Endothelial cell of umbilical vein (primary cell): ENCODE measurements around the gene CD200R1. TPM values are rescaled to one million over a fixed set of nuclear protein-coding genes. Genes with fewer than 3 reads are reported as not detected.

Experiments used
- BruUV-seq: library from RNA; stranded (reverse); fragments of 400-500 nt; replicated peaks from 2 replicates; lab custom pipeline; 2021; lab: Mats Ljungman, UMichigan
- CTCF ChIA-PET: fragments of 300-600, 350-600 bp; sonication (Branson Sonifier 250); formaldehyde crosslinking; loops from one replicate; lab custom pipeline; 2021; ENCODE audit warnings: antibody characterized with exemption, inconsistent platforms; lab: Charles Lee
- POLR2A ChIA-PET: fragments of 300-600, 350-600 bp; sonication (Branson Sonifier 250); formaldehyde crosslinking; loops from one replicate; lab custom pipeline; 2021; ENCODE audit warnings: antibody characterized with exemption, inconsistent platforms; lab: Charles Lee
- DNase-seq: peaks from one replicate; pipeline ENCODE4 v3.0.0-alpha.2; 2011; ENCODE audit warnings: low read depth, low spot score
- FAIRE-seq: peaks from 2 replicates; lab custom pipeline; 2011; peaks lifted over from hg19 to GRCh38; lab: Jason Lieb, UNC
- H2AFZ ChIP-seq: 2 replicates; pipeline ENCODE4 v1.6.0; 2012; ENCODE audit warnings: low read depth, low read length, control low read depth, inconsistent platforms
- H3K27ac ChIP-seq: 2 replicates; pipeline ENCODE4 v1.5.1; 2011; ENCODE audit warnings: low read depth, mild to moderate bottlenecking, control low read depth, low read length, moderate library complexity; ENCODE audit not compliant: insufficient read depth
- H3K27me3 ChIP-seq, 2 experiments: 2 replicates each; pipeline versions ENCODE4 v1.6.0 to v1.6.1; 2011; ENCODE audit warnings: low read length in 2 of 2, mixed read lengths in 1 of 2; ENCODE audit not compliant: control insufficient read depth in 2 of 2, insufficient read depth in 2 of 2
- H3K36me3 ChIP-seq, 2 experiments: 2 replicates in 1 of 2; 3 replicates in 1 of 2; pipeline ENCODE4 v1.5.1; 2011; ENCODE audit warnings: low read length in 2 of 2, mild to moderate bottlenecking in 1 of 2, moderate library complexity in 1 of 2; ENCODE audit not compliant: control insufficient read depth in 2 of 2, insufficient read depth in 2 of 2; ENCODE audit errors: extremely low read depth in 1 of 2
- H3K4me1 ChIP-seq: 3 replicates; pipeline ENCODE4 v1.5.1; 2011; ENCODE audit warnings: mild to moderate bottlenecking, low read length; ENCODE audit not compliant: control insufficient read depth, insufficient read depth; ENCODE audit errors: extremely low read depth
- H3K4me2 ChIP-seq: 2 replicates; pipeline ENCODE4 v1.6.1; 2011; ENCODE audit warnings: low read length, control low read depth, mixed read lengths; ENCODE audit not compliant: insufficient read depth
- H3K4me3 ChIP-seq, 3 experiments: fragments of 200-600 bp in 1 of 3; sonication (generic), shearing (Covaris generic) in 1 of 3; replicated peaks in 1 of 3; 2 replicates each; pipeline ENCODE4 v1.5.1; 2011 to 2016; ENCODE audit warnings: control low read depth in 3 of 3, low read length in 3 of 3, mild to moderate bottlenecking in 2 of 3, inconsistent platforms in 1 of 3, low read depth in 1 of 3, moderate library complexity in 1 of 3; ENCODE audit not compliant: insufficient read depth in 1 of 3
- H3K79me2 ChIP-seq: 2 replicates; pipeline ENCODE4 v1.6.0; 2012; ENCODE audit warnings: low read length, inconsistent platforms; ENCODE audit not compliant: control insufficient read depth, insufficient read depth
- H3K9ac ChIP-seq: replicated peaks from 2 replicates; pipeline ENCODE3; 2011; ENCODE audit warnings: low read length, control low read depth; ENCODE audit not compliant: insufficient read depth; ENCODE audit errors: extremely low read depth
- H3K9me1 ChIP-seq: replicated peaks from 3 replicates; pipeline ENCODE4 v1.6.0; 2011; ENCODE audit warnings: mild to moderate bottlenecking, low read length; ENCODE audit not compliant: control insufficient read depth, insufficient read depth; ENCODE audit errors: extremely low read depth
- H3K9me3 ChIP-seq: replicated peaks from 2 replicates; pipeline ENCODE4 v1.5.1; 2012; ENCODE audit warnings: low read length, inconsistent platforms; ENCODE audit not compliant: control insufficient read depth, insufficient read depth
- H4K20me1 ChIP-seq: replicated peaks from 2 replicates; pipeline ENCODE3; 2011; ENCODE audit warnings: mild to moderate bottlenecking, low read length; ENCODE audit not compliant: control insufficient read depth, insufficient read depth; ENCODE audit errors: extremely low read depth
- EZH2 ChIP-seq: IDR thresholded peaks from 2 replicates; pipeline ENCODE4 v1.6.1; 2012; ENCODE audit warnings: borderline replicate concordance, low read depth, mild to moderate bottlenecking, moderate library complexity, low read length, inconsistent platforms; ENCODE audit not compliant: severe bottlenecking
- FOS ChIP-seq: IDR thresholded peaks from 2 replicates; pipeline ENCODE4 v1.6.1; 2011; ENCODE audit warnings: mild to moderate bottlenecking, low read length, moderate library complexity, borderline replicate concordance; ENCODE audit not compliant: insufficient read depth
- GATA2 ChIP-seq: IDR thresholded peaks from 2 replicates; pipeline ENCODE4 v1.7.0; 2011; ENCODE audit warnings: low read depth, mild to moderate bottlenecking, moderate library complexity, mixed read lengths, low read length; ENCODE audit not compliant: insufficient read length, insufficient read depth
- JUN ChIP-seq: IDR thresholded peaks from 2 replicates; pipeline ENCODE4 v1.6.1; 2011; ENCODE audit warnings: borderline replicate concordance, low read depth; ENCODE audit not compliant: insufficient read length, insufficient read depth
- MYC ChIP-seq: IDR thresholded peaks from one replicate; pipeline ENCODE4 v1.6.1; 2011; ENCODE audit warnings: mild to moderate bottlenecking, low read depth, low read length
- POLR2A ChIP-seq: IDR thresholded peaks from 2 replicates; pipeline ENCODE4 v1.6.1; 2012; ENCODE audit warnings: low read depth, mild to moderate bottlenecking, control low read depth, low read length
- POLR2AphosphoS5 ChIP-seq: IDR thresholded peaks from 2 replicates; pipeline ENCODE4 v1.6.1; 2012; ENCODE audit warnings: low read depth, mild to moderate bottlenecking, control low read depth, low read length, moderate library complexity; ENCODE audit not compliant: insufficient read depth
- dilution Hi-C: fragments of 300-500 bp; cut with MboI; formaldehyde crosslinking; loops from one replicate; pipeline ENCODE4 v1.15.0; 2019; ENCODE audit warnings: low sequenced_read_pairs; ENCODE audit not compliant: extremely low pct_ligation_motif_present
- intact Hi-C: fragments of 100-400 bp; cut with micrococcal nuclease; formaldehyde crosslinking; loops from one replicate; pipeline ENCODE4 v1.10.0; 2022
- polyA plus RNA-seq, 4 experiments: library from polyadenylated mRNA; depleted of rRNA in 3 of 4; stranded (reverse) in 3 of 4; unstranded in 1 of 4; fragments of >200 nt; gene quantifications; 2 replicates each; pipeline versions ENCODE4 v1.2.1 to v1.2.3, GENCODE V29; 2011 to 2012; ENCODE audit warnings: missing spikeins in 1 of 4
- total RNA-seq: library from RNA; stranded (reverse); gene quantifications from 2 replicates; pipeline ENCODE4 v1.2.3, GENCODE V29; 2021
- TF ChIP-seq, protein P1 (sequence below), 2 donors: IDR thresholded peaks; 1 replicate in 1 of 2; 2 replicates in 1 of 2; pipeline ENCODE4 v1.5.1; 2011; ENCODE audit warnings: low read length in 2 of 2, mild to moderate bottlenecking in 2 of 2, moderate library complexity in 2 of 2, control low read depth in 1 of 2, inconsistent platforms in 1 of 2, low read depth in 1 of 2; ENCODE audit not compliant: insufficient read depth in 1 of 2; ENCODE audit errors: extremely low read depth in 1 of 2
- TF ChIP-seq, protein P2 (sequence below): IDR thresholded peaks from 2 replicates; pipeline ENCODE4 v1.6.1; 2011; ENCODE audit not compliant: insufficient read depth, insufficient read length

CD200R1 gene
- total and polyA plus RNA-seq, 2 donors (not counting 3 experiments of a cell fraction or from before 2014, with no cell fraction given): not detected

DNA sequence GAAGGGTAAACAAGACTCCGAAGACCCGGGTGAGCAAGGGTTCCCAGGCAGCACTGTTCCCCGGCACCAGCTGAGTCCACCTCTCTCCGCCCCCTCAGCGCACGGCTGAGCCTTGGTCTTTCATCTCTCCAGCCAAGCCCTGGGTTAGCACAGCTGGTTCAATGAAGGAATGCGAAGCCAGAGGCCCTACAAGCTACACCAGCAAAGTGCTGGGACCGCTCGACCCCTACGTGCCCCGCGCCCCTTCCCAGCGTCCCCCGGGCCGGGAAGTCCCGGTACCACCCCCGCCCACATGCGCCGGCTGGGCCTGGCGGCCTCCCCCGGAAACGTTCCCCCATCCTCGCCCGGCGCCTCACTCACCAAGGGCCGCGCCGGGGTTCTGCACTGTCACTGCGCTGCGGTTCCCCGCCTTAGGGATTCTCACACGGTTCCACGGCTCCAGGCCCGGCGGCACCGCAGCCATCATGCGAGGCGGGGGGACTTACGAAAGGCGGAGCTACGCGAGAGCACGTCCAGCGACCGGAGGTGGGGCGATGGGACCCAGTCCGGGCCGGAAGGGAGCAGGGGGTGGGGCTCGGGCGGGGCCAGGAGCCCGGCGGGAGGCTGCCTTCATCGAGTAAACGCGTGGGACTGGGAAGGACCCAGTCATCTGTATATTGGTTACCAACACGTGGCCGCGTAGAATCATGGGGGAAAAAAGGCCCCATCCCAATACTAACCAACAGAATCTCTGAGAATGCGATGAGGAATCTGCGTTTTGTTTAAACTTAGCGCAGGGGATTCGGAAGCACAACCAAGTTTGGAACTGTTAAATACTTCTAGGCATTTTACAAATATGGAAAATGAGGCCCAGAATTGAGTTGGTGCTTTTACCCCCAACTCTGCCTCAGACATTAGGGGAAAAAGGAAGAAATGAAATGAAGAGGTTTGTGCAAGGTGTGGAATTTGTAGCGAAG lies 44.6 kb upstream of the CD200R1 start:
- peak overlapping the region; percentile 93 for H3K9ac ChIP-seq
- TF ChIP-seq EZH2 (no peak), POLR2AphosphoS5 (peak; percentile 65), JUN (no peak), MYC (peak; percentile 59), GATA2 (no peak), FOS (peak; percentile 8), POLR2A (peak; percentile 75)
- TF ChIP-seq, protein P1, sequence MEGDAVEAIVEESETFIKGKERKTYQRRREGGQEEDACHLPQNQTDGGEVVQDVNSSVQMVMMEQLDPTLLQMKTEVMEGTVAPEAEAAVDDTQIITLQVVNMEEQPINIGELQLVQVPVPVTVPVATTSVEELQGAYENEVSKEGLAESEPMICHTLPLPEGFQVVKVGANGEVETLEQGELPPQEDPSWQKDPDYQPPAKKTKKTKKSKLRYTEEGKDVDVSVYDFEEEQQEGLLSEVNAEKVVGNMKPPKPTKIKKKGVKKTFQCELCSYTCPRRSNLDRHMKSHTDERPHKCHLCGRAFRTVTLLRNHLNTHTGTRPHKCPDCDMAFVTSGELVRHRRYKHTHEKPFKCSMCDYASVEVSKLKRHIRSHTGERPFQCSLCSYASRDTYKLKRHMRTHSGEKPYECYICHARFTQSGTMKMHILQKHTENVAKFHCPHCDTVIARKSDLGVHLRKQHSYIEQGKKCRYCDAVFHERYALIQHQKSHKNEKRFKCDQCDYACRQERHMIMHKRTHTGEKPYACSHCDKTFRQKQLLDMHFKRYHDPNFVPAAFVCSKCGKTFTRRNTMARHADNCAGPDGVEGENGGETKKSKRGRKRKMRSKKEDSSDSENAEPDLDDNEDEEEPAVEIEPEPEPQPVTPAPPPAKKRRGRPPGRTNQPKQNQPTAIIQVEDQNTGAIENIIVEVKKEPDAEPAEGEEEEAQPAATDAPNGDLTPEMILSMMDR (IDR thresholded peaks at IDR 0.05; ENCODE audit: extremely low read depth in 1 of 2, insufficient read depth in 1 of 2, low read depth in 1 of 2, low read length in 2 of 2): no peak
- TF ChIP-seq, protein P2, sequence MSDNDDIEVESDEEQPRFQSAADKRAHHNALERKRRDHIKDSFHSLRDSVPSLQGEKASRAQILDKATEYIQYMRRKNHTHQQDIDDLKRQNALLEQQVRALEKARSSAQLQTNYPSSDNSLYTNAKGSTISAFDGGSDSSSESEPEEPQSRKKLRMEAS: peak; percentile 86
- dilution Hi-C loops: no loop called here
- FAIRE-seq: peak; percentile 90
- H2AFZ ChIP-seq: peak overlapping the region; percentile 91
- peak overlapping the region; percentile 86 for H3K4me2 ChIP-seq
- H3K36me3 ChIP-seq: peaks cover 0 to 5% of the 10 kb centered on the region in 2 experiments
- BruUV-seq: TSS peak; percentile 65
- H3K9me3 ChIP-seq: no peaks in the 10 kb centered on the region
- H3K27ac ChIP-seq: peak overlapping the region; percentile 75
- H3K4me1 ChIP-seq: peaks cover 16% of the 10 kb centered on the region
- no peaks in the 10 kb centered on the region for H4K20me1 ChIP-seq
- intact Hi-C loops: loop anchor here (1.0 to 2.0 kb wide), 3 partner anchors 17 to 378 kb away; partner anchors contain the start of genes CCDC80 and GTPBP8
- ChIA-PET POLR2A (interaction anchor here (0.6 to 1.3 kb wide), 4 partner anchors 12 to 378 kb away, joined by 3 to 11 read pairs (median 4); no protein-coding TSS in a partner anchor), CTCF (interaction anchor here (1.4 to 6.7 kb wide), 6 partner anchors 15 to 377 kb away, joined by 3 to 60 read pairs (median 6); no protein-coding TSS in a partner anchor)
- no peaks in the 10 kb centered on the region for H3K9me1 ChIP-seq
- DNase-seq: peak; percentile 91
- peak overlapping the region; percentile 83 to 91 (median 83) for H3K4me3 ChIP-seq
- peaks cover 50% of the 10 kb centered on the region for H3K79me2 ChIP-seq
- no peaks in the 10 kb centered on the region for H3K27me3 ChIP-seq
